SIG-M5 treated with dmso at 0.1 percent for 504 hours (cell line): Measurements from ENCODE around the gene CKAP2.
A peak's percentile ranks its signal among the peaks of the same experiment; 100 is the strongest.
"Not testable (repeated sequence)": the region's sequence is repeated elsewhere in the genome, so short reads cannot be mapped to it uniquely, and the experiment has no call there.

Source experiments
- DNase-seq: peaks from one replicate; lab custom pipeline; 2025; ENCODE audit not compliant: unreplicated experiment; lab: John Stamatoyannopoulos, UW

The CKAP2 gene

GRCh38 chr13:52450793-52451116 is 4.5 kb upstream of the CKAP2 start:
- DNase-seq = no peak

DNA sequence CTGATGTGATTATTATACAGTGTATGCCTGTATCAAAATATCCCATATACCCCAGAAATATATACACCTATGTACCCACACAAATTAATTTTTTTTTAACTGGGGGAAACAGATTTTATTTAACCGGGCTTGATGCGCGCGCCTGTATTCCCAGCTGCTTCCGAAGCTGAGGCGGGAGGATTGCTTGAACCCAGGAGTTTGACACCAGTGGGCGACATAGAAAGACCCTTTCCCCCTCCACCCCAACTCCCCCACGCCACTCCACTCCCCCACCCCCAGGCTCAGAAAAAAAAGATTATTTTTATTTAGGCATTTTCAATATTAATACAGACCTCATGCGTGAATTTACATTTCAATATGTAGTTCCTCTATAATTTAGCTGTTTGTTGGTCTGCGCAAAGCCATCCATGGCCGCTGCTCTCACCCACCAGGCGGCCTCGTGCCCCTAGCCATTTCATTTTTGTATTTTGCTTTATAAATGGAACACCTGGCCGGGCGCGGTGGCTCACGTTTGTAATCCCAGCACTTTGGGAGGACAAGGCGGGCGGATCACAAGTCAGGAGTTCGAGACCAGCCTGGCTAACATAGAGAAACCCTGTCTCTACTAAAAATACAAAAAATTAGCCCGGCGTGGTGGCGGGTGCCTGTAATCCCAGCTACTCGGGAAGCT is 4.0 kb upstream of the CKAP2 start:
- no peak for DNase-seq

GRCh38 chr13:52452470-52452869 is 2.8 kb upstream of the CKAP2 start:
- no peak for DNase-seq

GRCh38 chr13:52454459-52454819 is 839 bp upstream of the CKAP2 start:
- DNase-seq = peak; percentile 39

- DNase-seq = peak; percentile 80
These were observed 381 bp downstream of the CKAP2 start for GRCh38 chr13:52455677-52456041.

- DNase-seq = no peak
These were observed 4.4 kb downstream of the CKAP2 start for GRCh38 chr13:52459668-52460067.

DNA sequence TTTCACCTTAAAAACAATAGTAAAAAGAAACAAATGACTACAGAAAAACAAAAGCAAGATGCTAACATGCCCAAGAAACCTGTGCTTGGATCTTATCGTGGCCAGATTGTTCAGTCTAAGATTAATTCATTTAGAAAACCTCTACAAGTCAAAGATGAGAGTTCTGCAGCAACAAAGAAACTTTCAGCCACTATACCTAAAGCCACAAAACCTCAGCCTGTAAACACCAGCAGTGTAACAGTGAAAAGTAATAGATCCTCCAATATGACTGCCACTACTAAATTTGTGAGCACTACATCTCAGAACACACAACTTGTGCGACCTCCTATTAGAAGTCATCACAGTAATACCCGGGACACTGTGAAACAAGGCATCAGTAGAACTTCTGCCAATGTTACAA is 6.0 kb downstream of the CKAP2 start:
- no peak for DNase-seq

DNA sequence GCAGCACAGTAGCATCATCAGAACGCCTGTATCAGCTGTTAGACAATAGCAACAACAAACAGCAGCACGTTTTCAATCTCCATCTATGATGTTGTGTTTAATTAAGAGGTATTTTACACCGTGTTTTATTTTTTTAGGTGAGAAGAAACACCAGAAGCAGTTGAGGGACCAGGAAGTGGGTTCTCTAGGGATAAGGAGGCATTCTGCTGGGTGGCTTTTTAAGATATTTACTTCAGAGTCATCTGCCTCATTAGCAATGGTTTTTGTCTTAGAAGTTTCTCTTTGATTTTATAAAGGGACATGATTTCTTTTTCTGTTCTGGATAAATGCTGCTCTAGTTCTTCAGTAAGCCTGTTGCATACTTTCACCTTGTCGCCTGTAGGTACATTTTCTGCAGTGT is 8.2 kb downstream of the CKAP2 start:
- DNase-seq = no peak

DNA sequence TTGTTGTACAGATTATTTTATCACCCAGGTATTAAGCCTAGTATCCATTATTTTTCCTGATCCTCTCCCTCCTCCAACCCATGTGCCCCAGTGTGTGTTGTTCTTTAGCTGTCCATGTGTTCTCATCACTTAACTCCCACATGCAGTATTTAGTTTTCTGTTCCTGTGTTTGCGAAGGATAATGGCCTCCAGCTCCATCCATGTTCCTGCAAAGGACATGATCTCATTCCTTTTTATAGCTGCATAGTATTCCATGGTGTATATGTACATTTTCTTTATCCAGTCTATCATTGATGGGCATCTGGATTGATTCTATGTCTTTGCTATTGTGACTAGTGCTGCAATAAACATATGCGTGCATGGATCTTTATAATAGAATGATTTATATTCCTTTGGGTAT is 13.2 kb downstream of the CKAP2 start:
- not testable (repeated sequence) for DNase-seq

GRCh38 chr13:52480677-52481428 is 25.6 kb downstream of the CKAP2 start:
- DNase-seq = not testable (repeated sequence)

DNA sequence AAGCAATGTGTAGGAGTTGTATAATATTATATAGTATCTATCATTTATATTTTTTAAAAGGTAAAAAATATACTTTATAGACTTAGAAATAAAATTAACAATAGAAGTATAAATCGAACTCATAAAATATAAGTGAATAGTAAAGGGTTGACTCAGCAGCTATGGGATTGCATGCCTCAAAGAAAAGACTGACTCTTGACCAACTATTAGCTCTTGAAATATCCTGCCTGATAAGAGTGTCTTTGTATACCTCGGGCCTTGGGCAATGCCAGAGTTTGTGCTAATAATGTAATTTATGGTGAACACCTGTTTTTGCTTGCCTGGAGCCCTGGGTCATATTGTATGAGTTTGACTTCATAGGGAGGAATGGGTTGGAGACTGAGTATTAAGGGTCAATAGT is 31.8 kb downstream of the CKAP2 start:
- not testable (repeated sequence) for DNase-seq

DNA sequence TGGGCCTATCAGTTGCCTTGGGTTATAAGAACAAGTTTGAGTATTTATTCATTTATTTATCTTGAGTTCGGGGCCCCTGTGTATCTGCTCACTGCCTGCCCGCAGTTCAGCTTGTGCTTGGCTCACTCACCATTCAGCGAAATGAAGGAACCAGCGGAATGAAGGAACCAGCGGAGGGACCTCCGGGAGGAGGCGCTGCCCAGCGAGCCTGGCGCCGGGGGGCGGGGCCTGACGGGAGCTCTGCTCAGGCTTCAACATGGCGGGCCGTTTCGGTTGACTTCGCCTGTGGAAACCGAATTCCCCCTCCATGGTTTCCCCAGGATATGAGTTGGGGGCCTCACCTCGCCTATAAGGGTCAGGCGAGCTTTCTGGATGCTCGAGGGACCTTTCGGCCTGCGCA is 33.5 kb downstream of the CKAP2 start:
- DNase-seq = not testable (repeated sequence)

DNA sequence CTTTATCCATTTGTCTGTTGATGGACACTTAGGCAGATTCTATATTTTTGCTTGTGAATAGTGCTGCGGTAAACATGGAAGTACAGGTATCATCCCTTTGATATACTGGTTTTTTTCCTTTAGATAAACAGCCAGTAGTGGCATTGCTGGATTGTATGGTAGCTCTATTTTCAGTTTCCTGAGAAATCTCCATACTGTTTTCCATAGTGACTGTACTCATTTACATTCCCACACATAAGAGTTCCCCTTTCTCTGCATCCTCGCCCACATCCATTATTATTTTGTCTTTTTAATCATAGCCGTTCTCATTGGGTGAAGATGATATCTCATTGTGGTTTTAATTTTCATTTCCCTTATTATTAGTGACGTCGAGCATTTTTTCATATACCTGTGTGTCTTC is 35.7 kb downstream of the CKAP2 start:
- not testable (repeated sequence) for DNase-seq

DNA sequence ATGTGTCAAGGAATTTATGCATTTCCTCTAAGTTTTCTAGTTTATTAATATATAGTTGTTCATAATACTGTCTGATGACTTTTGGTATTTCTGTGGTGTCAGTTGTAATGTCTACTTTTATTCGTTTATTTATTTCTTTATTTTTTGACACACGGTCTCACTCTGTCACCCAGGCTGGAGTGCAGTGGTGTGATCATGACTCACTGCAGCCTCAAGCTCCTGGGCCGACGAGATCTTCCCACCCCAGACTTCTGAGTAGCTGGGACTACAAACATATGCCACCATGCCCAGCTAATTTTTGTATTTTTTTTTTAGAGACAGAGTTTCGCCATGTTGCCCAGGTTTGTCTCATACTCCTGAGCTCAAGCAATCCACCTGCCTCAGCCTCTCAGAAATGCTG is 39.0 kb downstream of the CKAP2 start:
- DNase-seq = not testable (repeated sequence)

DNA sequence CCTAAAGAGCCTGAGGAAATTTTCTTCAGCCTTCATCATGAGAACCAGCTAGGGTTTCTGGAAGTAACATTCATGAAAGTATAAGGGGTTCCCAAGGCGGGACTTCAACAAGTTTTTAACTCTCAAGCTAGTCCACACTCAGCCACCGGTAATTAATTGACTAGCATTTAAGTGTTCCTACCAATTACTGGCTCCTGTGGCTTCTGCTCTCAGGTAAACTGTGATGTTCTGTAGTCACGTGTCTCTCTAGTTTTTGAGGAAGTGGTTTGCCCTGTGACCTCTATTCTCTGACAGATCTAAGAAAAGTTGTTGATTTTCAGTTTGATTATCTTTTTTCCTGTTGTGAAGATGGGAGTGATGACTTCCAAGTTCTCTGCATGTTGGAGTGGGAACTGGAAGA is 42.7 kb downstream of the CKAP2 start:
- DNase-seq = not testable (repeated sequence)

- not testable (repeated sequence) for DNase-seq
These were observed 47.0 kb downstream of the CKAP2 start for GRCh38 chr13:52502277-52502676.

DNA sequence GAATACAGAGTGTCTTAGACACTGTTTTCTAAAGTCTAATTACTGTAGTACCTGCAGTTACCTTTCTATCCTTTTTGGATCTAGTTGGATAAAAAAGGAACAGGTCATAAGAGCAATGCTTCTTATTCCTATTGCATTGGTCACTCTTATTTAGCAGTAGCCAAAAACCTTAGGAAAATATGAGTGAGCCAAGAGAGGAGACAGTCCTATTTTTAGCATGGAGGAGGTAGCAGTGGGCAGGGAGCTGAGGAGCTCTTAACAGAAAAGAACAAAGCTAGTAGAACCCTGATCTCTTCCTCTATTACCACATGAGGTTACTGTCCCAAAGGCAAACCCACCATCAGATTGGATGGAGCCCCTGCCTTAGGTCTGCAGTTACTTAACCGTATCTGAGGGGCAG is 50.6 kb downstream of the CKAP2 start:
- DNase-seq = not testable (repeated sequence)

DNA sequence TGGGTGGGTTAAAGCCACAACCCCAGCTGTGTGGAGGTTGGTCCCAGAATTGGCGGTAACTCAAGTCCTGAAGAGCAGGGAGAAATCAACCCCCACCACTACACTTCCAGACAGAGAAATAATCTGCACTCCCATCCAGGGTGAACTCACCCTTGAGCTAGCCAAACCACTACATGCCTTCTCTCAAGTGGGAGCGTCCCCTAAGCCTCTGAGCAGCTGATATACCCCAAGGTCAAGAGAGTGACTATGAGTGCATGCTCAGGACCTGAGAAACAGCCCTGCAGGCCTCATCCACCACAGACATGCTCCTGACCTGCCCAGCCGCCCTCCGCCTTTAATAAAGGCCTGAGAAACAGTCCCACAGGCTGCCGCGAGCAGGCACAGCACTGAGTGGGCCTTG is 54.3 kb downstream of the CKAP2 start:
- DNase-seq = not testable (repeated sequence)

GRCh38 chr13:52510221-52510797 is 55.0 kb downstream of the CKAP2 start:
- not testable (repeated sequence) for DNase-seq

- not testable (repeated sequence) for DNase-seq
These were observed 56.3 kb downstream of the CKAP2 start for GRCh38 chr13:52511598-52511997.

- DNase-seq = peak; percentile 62
These were observed 58.8 kb downstream of the CKAP2 start for GRCh38 chr13:52513957-52514596.

GRCh38 chr13:52523323-52523722 is 68.0 kb downstream of the CKAP2 start:
- DNase-seq = not testable (repeated sequence)
